ENCODE measurements around the gene GRID2IP.

The GRID2IP gene

DNA sequence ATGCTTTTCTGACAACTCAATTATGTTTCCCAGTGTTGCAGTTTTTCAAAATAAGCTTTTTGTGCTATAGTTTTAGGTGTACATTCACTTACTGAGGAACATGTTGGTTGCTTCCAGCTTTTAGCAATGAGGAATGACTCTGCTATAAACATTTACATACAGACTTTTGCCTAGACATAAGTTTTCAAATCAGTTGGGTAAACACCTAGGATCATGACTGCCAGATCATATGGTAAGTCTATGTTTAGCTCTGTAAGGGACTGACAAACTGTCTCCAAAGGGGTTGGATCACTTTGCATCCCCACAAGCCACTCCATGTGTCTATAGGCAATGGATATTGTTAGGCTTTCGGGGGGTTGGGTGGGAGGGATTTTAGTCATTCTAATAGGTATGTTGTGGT, 10.8 kb upstream of the GRID2IP start:
- DNase-seq (ENCODE audit: low spot score) = no peak

GRCh38 chr7:6559896-6560295, 8.6 kb upstream of the GRID2IP start:
- DNase-seq (ENCODE audit: low spot score) = no peak

GRCh38 chr7:6558837-6559236, 7.6 kb upstream of the GRID2IP start:
- peak; percentile 63 for DNase-seq (ENCODE audit: low spot score)

- no peak for DNase-seq (ENCODE audit: low spot score)
Measured at GRCh38 chr7:6556196-6556595, 4.9 kb upstream of the GRID2IP start.

GRCh38 chr7:6554848-6555247, 3.6 kb upstream of the GRID2IP start:
- DNase-seq (ENCODE audit: low spot score) = no peak

- no peak for DNase-seq (ENCODE audit: low spot score)
Measured at GRCh38 chr7:6553448-6554044, 2.3 kb upstream of the GRID2IP start.

GRCh38 chr7:6547400-6547799, 3.9 kb downstream of the GRID2IP start:
- no peak for DNase-seq (ENCODE audit: low spot score)

GRCh38 chr7:6546498-6547251, 4.6 kb downstream of the GRID2IP start:
- DNase-seq (ENCODE audit: low spot score) = no peak

DNA sequence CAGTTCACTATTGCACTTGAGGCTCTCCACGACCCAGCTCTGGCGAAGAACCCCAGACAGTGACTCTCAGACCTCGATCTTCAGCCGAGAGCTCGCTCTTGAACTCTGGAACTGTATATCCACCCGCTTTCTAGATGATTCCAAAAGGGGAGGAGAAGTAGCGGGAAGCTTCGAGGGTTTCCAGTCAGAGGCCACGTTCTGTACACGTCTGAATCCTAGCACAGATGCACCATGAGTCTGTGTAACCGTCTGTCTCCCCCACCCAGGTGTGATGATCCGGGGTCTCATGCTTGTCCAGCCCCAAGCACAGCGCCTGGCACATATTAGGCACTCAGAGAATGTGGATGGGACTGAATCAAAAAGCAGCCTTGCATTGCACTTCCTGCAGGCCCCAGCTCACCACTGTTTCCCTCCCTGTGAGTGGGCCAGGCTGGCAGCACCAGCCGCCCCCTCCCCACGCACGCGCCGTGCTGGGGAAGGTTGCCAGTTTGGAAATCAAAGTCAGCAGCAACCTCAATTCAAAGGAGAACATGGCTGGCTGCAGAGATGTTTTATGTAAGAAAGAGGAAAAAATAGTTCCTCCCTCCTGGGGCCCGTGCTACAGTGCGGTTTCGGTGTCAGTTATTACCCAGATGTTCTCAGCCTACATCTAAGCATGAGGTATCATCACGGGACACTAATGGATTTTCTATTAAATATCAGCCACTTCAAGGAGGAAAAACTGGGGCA, 5.7 kb downstream of the GRID2IP start:
- no peak for DNase-seq (ENCODE audit: low spot score)

DNA sequence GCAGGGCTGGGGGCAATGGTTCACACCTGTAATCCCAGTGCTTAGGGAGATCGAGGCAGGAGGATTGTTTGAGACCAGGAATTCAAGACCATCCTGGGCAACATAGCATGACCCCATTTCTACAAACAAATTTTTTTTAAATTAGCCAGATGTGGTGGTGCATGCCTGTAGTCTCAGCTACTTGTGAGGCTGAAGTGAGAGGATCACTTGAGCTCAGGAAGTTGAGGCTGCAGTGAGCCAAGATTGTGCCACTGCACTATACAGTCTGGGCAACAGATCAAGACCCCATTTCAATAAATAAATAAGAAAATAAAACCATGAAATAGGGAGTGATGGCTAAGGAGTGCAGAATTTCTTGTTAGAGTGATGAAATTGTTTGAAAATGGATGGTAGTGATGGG, 8.9 kb downstream of the GRID2IP start:
- no peak for DNase-seq (ENCODE audit: low spot score)

DNA sequence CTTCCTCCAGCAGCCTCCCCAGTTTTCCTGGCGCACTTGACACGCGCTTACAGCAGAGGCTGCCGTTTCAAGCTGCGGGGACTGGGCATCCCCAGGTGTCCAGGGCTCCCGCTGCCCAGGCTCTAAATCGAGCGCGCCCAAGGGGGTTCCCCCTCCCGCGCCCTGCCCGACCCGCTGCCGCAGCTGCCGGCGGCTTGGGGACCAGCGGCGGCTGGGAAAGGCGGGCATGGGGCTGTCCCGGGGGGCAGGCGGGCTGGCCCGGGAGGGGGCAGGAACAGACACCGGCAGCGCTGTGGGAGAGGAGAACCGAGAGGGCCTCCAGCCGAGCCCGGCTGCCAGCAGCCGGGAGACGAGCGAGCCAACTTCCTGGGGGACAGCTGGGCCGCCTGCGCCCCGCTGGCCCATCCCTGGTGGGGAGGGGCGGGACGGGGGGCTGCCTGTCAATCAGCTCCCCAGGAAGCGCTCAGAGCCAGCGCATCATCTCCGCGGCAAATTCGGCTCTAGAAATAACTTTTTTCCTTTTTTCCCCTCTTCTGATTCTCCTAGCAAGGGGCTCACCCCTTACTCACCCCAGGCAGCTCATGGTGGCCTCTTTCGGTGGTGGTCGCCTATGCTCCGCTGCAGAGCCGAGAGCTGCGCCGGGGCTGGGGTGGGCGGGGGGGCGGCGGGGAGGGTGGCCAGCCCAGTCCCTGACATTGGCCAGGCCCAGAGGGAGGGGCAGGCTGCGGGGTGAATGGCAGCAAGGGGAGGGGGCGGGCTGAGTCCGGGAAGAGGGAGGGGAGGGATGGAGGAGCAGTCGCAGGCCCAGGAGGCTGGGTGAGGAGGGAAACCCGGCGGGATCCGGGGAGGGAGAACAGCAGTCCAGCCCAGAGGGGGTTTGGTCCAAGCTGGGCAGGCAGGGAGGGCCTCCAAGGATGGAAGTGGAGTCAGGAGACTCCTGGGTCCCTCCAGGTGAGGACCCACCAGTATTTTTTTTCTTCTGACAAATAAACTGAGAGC, 14.7 kb downstream of the GRID2IP start:
- DNase-seq (ENCODE audit: low spot score) = no peak

- DNase-seq (ENCODE audit: low spot score) = no peak
Measured at GRCh38 chr7:6533893-6534495, 17.3 kb downstream of the GRID2IP start.

GRCh38 chr7:6532516-6532915, 18.7 kb downstream of the GRID2IP start:
- no peak for DNase-seq (ENCODE audit: low spot score)

DNA sequence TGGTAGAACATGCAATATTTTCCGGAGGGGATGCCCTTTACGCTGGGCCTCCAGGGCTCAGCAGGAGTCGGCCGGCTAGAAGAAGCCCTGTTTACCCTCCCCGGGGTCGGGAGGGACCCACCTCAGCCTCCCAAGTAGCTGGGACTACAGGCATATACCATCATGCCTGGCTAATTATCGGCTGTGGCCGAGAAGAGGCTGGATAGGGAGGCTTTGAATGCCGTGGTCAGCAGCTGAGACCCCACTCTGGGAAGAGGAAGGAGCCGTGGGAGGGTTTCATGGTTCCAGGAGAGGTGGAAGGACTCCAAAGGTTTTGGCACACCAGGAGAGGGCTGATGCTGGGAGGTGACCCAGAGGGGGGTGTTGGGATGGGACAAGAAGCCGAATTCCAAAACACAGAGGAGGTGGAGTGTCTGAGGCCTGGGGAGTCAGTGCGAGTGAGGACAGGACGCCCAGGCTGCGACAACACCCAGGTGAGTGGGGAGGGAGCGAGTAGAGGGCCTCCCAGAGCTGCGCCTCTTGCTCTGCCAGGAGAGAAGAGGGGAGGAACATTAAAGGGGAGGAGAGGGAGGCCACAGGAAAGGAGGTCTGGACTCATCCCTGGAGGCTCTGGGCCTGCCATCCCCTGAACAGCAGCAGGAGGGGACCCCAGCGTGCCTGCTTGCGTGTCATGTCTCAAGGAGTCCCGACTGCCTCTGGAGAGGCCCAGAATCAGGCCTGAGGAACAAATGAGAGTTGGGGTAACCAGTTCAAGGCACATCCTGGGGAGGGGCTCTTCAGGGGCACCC, 19.6 kb downstream of the GRID2IP start:
- no peak for DNase-seq (ENCODE audit: low spot score)

DNA sequence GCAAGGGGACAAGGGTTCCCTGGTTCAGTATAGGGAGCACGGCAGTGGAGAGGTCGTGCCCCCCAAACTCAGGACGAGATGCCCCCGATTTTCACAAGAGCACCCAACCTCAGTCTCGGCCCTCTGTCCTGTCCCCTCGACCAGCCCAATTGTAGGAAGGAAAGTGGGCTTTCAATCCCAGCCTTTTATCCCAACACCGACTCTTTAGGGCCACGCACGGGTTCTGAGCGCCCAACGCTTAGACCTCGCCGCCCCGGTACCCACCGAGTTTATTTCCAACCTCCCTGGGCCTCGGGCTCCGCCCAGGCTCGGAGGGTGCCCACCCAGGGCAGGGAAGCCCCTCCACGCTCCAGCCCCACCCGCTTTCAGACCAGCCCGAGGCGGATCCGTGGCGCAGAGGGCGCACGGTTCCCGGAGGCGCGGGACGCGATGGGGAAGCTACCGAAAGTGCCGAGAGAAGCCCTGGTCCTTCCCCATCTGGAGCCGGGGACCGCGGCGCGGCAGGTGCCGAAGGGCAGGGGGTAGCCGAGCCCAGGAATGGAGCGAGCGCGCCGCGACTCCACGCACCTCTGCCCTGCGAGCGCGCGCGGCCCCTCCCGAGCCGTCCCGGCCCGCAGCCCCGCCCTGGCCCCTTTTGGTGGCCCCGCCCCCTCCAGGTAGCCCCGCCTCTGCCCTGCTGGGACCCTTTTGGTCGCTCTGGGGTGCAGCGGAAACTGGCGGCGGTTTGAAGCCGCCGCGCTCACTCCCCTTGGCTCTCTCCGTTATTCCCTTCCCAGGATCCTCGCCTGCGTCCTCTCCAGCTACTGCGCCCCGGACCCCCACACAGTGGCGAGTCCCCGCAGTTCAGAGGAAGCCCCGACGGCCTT, 20.4 kb downstream of the GRID2IP start:
- DNase-seq (ENCODE audit: low spot score) = no peak

- DNase-seq (ENCODE audit: low spot score) = no peak
Measured at GRCh38 chr7:6529643-6530042, 21.6 kb downstream of the GRID2IP start.

DNA sequence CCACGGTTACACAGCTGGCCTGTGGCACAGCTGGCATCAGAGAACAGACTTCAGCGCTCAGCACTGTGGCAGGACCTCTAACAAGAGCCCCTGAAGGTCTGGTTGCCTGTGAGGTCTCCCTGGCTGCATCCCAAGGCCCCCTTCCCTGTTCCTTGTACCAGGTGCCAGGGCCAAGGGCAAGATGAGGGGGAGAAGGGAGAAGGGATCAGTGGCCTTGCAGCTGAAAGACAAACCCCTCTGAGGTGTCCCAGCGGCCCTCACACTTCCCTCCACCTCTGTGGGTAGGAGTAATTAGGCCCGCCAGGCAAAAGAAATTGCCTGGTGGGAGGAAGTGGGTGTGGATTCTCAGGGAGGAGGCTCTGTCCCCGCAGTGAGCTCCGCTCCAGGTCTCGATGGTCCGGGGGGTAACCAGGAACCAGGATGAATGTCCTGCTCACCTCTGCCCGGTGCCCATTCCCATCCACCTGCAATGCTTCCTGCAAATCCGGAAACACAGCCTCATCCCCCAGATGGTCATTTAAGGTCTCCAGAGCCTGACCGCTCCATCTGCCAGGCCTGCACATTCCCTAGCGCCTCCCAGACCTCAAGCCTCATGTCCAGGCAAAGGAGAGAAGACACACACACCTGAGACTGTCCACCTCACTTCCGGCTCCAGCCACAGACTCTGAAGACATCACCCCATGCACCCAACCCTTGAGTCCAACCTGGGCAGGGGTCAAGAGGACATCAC, 22.7 kb downstream of the GRID2IP start:
- DNase-seq (ENCODE audit: low spot score) = no peak

GRCh38 chr7:6526997-6527378, 24.3 kb downstream of the GRID2IP start:
- no peak for DNase-seq (ENCODE audit: low spot score)
